HL-60/S4 treated with phorbol 12-myristate 13-acetate at 8.2 ng/mL for 4 days and 3 days (cell line): ENCODE measurements around the gene NLRP6.
"Not testable (repeated sequence)": the region's sequence is repeated elsewhere in the genome, so short reads cannot be mapped to it uniquely, and the experiment has no call there.

Source experiments
- in situ Hi-C: fragments of 300-500 bp; cut with MboI; formaldehyde crosslinking; loops from 2 replicates; pipeline ENCODE4 v1.15.0; 2022; ENCODE audit warnings: low sequenced_read_pairs

NLRP6 gene

DNA sequence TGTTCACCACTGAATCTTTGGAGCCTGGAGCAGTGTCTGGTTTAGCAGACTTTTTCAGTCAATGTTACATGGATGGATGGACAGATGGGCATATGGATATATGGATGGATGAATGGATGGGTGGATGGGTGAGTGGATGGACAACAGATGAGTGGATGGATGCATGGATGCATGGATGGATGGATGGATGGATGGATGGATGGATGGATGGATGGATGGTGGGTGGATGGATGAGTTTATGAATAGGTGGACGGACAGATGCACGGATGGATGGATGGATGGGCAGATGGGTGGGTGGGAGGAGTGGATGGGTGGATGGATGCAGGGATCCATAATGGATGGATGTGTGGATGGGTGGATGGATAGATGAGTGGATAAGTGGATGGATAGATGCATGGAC, 22.4 kb upstream of the NLRP6 start:
- in situ Hi-C loops = no loop called here

- in situ Hi-C loops = no loop called here
Observed at GRCh38 chr11:256952-257737, 21.1 kb upstream of the NLRP6 start.

- in situ Hi-C loops = no loop called here
Observed at GRCh38 chr11:257766-258493, 20.3 kb upstream of the NLRP6 start.

DNA sequence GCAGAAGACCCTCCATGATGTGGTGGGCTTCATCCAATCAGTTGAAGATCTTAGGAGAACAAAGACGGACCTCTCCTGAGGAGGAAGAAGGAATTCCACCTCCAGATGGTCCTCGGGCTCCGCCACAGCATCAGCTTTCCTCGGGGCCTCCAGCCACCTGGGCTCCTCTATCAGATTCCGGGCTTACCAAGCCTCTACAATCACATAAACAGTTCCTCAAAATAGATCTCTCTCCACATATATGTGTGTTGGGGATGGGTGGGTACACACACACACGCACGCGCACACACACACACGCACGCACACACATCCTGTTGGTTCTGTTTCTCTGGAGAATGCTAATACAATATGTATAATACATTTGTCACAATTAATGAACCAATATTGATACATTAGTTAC, 18.8 kb upstream of the NLRP6 start:
- in situ Hi-C loops = no loop called here

DNA sequence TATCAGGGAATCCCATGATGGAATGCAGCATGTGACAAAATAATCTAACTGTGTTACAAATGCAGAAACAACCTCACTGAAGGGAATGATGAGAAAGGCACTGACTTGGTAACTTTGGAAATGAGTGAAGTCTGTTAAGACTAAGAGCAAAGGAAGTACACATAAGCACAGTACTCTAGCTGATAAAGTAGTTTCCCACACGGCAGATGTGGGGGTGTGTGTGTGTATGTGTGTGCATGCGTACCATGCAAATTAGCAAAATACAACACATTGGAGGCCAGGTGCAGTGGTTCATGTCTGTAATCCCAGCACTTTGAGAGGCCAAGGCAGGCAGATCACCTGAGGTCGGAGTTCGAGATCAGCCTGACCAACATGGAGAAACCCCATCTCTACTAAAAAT, 16.6 kb upstream of the NLRP6 start:
- in situ Hi-C loops = no loop called here

DNA sequence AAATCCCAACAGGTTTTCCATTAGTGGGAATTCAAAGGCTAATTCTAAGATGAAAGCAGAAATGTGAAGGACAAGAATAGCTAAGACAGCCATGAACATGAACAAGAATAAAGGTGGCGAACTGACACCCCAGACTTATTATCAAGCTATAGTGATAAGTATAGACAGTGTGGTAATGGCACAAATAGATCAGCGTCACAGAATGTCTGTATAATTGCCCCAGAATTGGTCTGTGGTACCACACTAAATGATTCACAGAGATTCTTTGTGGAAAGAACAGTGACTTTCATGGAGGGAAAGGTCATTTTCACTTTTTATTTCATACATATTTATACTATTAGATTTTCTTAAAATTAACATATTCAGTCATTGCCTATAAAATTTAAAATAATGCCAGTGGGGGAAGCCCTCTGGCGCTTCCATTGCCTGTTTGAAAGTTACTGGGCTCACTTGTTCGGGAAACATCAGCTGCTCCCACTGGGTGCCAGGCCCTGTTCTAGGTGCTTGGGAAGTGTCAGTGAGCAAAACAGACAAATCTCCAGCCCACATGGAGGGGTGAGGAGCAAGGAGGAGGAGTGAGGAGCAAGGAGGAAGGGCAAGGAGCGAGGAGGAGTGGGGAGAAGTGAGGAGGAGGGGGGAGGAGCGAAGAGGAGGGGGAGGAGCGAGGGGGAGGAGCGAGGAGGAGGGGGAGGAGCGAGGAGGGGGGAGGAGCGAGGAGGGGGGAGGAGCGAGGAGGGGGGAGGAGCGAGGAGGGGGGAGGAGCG, 11.3 kb upstream of the NLRP6 start:
- in situ Hi-C loops = no loop called here

- in situ Hi-C loops = no loop called here
Observed at GRCh38 chr11:267491-267994, 10.7 kb upstream of the NLRP6 start.

DNA sequence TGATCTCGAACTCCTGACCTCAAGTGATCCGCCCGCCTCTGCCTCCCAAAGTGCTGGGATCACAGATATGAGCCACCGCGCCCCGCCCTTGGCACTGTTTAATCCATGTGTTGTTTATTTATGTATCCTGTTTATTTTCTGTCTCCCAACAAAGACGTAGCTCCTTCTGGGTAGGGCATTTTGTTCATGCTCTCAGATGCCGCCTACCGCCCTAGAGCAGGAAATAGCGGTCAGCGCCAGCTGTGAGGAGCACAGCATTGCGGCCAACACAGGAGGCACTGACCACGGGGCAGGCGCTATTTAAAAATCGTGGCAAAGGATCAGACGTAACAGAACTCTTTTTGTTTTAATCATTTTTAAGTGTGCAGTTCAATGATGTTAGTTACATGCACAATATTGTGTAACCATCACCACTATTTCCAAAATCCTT, 9.5 kb upstream of the NLRP6 start:
- in situ Hi-C loops = not testable (repeated sequence)

DNA sequence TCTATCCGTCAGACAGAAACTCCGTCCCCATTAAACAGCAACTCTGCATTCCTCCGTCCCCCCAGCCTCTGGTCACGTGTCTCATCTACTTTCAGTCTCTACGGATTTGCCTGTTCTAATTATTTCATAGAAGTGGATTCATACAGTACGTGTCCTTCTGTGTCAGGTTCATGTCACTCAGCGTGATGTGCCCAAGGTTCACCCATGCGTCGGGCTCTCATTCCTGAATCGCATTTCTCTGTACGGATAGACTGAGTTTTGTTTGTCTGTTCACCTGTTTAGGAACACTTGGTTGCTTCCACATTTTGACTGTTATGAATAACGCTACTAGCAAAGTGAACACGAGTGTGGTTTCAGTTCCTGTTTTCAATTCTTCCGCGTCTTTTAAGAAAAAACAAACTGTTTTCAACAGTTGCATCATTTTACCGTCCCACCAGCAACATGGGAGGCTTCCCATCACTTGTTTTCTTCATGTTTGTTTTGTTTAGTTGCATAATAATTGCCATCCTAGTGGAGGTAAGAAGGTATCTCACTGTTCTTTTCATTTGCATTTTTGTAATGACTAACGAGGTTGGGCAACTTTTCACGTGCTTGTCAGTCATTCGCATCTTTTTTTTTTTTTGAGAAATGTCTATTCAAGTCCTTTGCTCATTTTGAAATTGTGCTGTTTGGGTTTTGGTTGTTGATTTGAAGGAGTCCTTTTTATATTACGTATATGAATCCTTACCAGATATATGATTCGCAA, 8.9 kb upstream of the NLRP6 start:
- in situ Hi-C loops = no loop called here

GRCh38 chr11:270451-271318, 7.5 kb upstream of the NLRP6 start:
- in situ Hi-C loops = no loop called here

- in situ Hi-C loops = no loop called here
Observed at GRCh38 chr11:271319-271715, 6.9 kb upstream of the NLRP6 start.

DNA sequence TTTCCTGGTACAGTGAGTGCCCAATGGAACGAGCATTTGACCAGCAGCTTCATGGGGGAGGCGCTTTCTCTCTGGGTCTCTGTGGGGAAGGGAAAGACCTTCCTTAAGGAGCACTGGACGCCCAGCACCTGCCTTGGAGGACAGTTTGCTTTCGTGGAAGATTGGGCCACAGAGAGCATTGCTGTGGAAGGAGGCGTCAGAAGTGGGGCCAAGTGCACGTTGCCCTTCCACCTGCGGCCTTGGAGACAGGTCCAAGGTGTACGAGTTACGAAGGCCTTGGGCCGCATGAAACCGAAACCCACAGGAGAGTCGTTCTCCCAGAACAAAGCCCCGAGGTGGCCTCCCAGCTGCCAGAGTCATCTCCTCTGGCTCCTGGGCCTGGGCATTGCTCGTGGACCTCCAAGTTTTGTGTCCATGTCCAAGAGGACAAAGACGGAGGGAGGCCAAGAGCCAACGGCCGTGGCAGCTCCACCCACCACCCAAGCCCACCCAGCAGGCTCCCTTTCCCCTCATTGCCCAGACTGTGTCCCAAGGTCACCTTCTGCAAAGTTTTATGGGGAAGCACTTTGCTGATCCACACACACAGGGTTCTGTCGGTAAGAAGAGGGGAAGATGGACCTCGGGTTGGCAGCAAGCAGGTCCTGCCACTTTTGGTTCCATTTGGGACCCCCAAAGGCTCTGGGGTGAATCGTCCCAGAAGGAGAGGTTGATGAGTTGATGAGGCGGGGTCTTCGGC, 5.8 kb upstream of the NLRP6 start:
- in situ Hi-C loops = no loop called here

GRCh38 chr11:272931-273198, 5.3 kb upstream of the NLRP6 start:
- in situ Hi-C loops = no loop called here

- in situ Hi-C loops = no loop called here
Observed at GRCh38 chr11:276219-276618, 2.0 kb upstream of the NLRP6 start.

DNA sequence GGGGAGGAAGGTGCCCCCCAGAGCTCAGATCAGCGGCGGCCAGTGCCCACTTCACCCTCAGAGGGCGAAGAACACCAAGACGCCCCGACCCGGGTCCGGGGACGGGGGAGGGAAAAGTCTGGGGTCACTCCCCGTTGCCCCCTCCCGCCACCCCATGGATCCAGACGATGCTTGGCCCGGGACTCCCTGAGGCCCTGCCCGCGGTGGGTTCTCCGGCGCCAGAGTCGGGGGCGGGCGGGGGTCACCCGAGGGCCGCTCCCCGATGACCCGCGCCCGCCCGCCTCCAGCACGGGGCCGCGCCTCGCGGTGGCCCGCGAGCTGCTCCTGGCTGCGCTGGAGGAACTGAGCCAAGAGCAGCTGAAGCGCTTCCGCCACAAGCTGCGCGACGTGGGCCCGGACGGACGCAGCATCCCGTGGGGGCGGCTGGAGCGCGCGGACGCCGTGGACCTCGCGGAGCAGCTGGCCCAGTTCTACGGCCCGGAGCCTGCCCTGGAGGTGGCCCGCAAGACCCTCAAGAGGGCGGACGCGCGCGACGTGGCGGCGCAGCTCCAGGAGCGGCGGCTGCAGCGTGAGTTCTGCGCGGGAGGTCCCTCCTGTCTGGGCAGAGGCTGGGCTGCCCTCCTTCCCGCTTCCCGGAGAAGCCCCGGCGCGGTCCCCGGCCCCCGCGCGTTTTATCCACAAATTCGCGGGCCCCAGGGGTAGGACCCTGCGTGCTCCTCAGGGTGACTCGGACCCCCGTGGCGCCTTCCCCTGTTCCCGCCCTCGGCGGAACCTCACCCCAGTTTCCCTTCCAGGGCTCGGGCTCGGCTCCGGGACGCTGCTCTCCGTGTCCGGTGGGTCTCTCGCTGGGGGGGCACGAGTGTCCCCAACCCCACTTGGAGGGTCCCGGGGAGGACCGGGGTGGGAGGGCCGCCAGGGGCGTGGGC, 1.1 kb downstream of the NLRP6 start:
- in situ Hi-C loops = no loop called here

GRCh38 chr11:279966-280705, 1.9 kb downstream of the NLRP6 start:
- in situ Hi-C loops = no loop called here

- in situ Hi-C loops = no loop called here
Observed at GRCh38 chr11:280706-281485, 2.7 kb downstream of the NLRP6 start.
